HEK293T (cell line): ENCODE measurements around the gene DHX58.

ENCODE experiments used
- CTCF ChIA-PET: fragments of 350-600 bp; formaldehyde crosslinking; extraction: SDS; loops from one replicate; lab custom pipeline; 2021; ENCODE audit warnings: antibody characterized with exemption, inconsistent platforms; lab: Yijun Ruan, JAX
- POLR2A ChIA-PET: fragments of 350-600 bp; formaldehyde crosslinking; extraction: SDS; loops from one replicate; lab custom pipeline; 2020; ENCODE audit warnings: antibody characterized with exemption, inconsistent platforms; lab: Yijun Ruan, JAX
- DNase-seq: peaks from one replicate; pipeline ENCODE4 v3.0.0; 2012; ENCODE audit warnings: mixed read lengths; ENCODE audit errors: extremely low spot score
- ARNT ChIP-seq: fragments of 450-650 bp; IDR thresholded peaks from 2 replicates; pipeline ENCODE4 v1.6.1; 2017; ENCODE audit warnings: mild to moderate bottlenecking
- BHLHE40 ChIP-seq: fragments of 450-650 bp; IDR thresholded peaks from 2 replicates; pipeline ENCODE4 v1.6.1; 2016; ENCODE audit warnings: mild to moderate bottlenecking, moderate library complexity, borderline replicate concordance
- CTBP1 ChIP-seq: fragments of 450-650 bp; IDR thresholded peaks from 2 replicates; pipeline ENCODE4 v1.6.1; 2016; ENCODE audit warnings: borderline replicate concordance
- ELF4 ChIP-seq: fragments of 450-650 bp; IDR thresholded peaks from 2 replicates; pipeline ENCODE4 v1.6.1; 2017; ENCODE audit warnings: antibody characterized with exemption
- FOXA1 ChIP-seq: fragments of 450-650 bp; IDR thresholded peaks from 2 replicates; pipeline ENCODE4 v1.6.1; 2016; ENCODE audit warnings: mild to moderate bottlenecking
- FOXK2 ChIP-seq: fragments of 450-650 bp; IDR thresholded peaks from 2 replicates; pipeline ENCODE4 v1.6.1; 2016; ENCODE audit warnings: mild to moderate bottlenecking
- FOXM1 ChIP-seq: fragments of 450-650 bp; IDR thresholded peaks from 2 replicates; pipeline ENCODE4 v1.6.1; 2017; ENCODE audit warnings: mild to moderate bottlenecking, borderline replicate concordance
- HDGF ChIP-seq: fragments of 450-650 bp; IDR thresholded peaks from 2 replicates; pipeline ENCODE4 v1.6.1; 2017; ENCODE audit warnings: antibody characterized with exemption, borderline replicate concordance
- L3MBTL2 ChIP-seq: fragments of 450-650 bp; conservative IDR thresholded peaks from 2 replicates; pipeline ENCODE4 v1.6.1; 2016; ENCODE audit warnings: mild to moderate bottlenecking
- LEF1 ChIP-seq: fragments of 450-650 bp; IDR thresholded peaks from 2 replicates; pipeline ENCODE4 v1.6.1; 2017; ENCODE audit warnings: mild to moderate bottlenecking, borderline replicate concordance
- NFRKB ChIP-seq: fragments of 450-650 bp; IDR thresholded peaks from 2 replicates; pipeline ENCODE4 v1.6.1; 2016; ENCODE audit warnings: mild to moderate bottlenecking, moderate library complexity
- PKNOX1 ChIP-seq: fragments of 450-650 bp; IDR thresholded peaks from 2 replicates; pipeline ENCODE4 v1.6.1; 2016
- SP1 ChIP-seq: fragments of 450-650 bp; IDR thresholded peaks from 2 replicates; pipeline ENCODE4 v1.6.1; 2017
- SUZ12 ChIP-seq: fragments of 450-650 bp; IDR thresholded peaks from 2 replicates; pipeline ENCODE4 v1.6.1; 2016; ENCODE audit warnings: mild to moderate bottlenecking
- TARDBP ChIP-seq: fragments of 450-650 bp; IDR thresholded peaks from 2 replicates; pipeline ENCODE4 v1.6.1; 2016
- ZNF384 ChIP-seq: fragments of 450-650 bp; IDR thresholded peaks from 2 replicates; pipeline ENCODE4 v1.6.1; 2016

The DHX58 gene

GRCh38 chr17:42090964-42091790 is 21.3 kb downstream of the DHX58 start:
- ChIA-PET POLR2A (interaction anchor here (0.7 to 1.5 kb wide), 6 partner anchors 15 to 124 kb away, joined by 3 to 5 read pairs (median 4); partner anchors contain the start of genes C17orf113, CNP, DNAJC7 and NKIRAS2), CTCF (interaction anchor here (0.5 to 1.2 kb wide), 5 partner anchors 10 to 128 kb away, joined by 3 to 6 read pairs (median 4); no protein-coding TSS in a partner anchor)

GRCh38 chr17:42088736-42089135 is 23.8 kb downstream of the DHX58 start:
- DNase-seq, result no peak
- POLR2A ChIA-PET, result no interaction called here
- CTCF ChIA-PET, result interaction anchor here (1.5 kb wide), 1 partner anchor 13 kb away, joined by 5 read pairs; no protein-coding TSS in a partner anchor
- TF ChIP-seq ARNT (no peak), TARDBP (no peak), FOXA1 (no peak), PKNOX1 (no peak), L3MBTL2 (no peak)

More at GRCh38 chr17:42090964-42091790, 21.3 kb downstream of the DHX58 start:
- TF ChIP-seq L3MBTL2, result no peak
- TF ChIP-seq FOXA1, result no peak
- TF ChIP-seq ELF4, result no peak
- TF ChIP-seq SUZ12, result no peak
- no peak for TF ChIP-seq PKNOX1
- TF ChIP-seq NFRKB, result no peak
- no peak for TF ChIP-seq HDGF
- no peak for TF ChIP-seq FOXM1
- TF ChIP-seq CTBP1, result no peak
- no peak for TF ChIP-seq LEF1
- no peak for TF ChIP-seq ZNF384
- no peak for TF ChIP-seq BHLHE40
- TF ChIP-seq SP1, result no peak
- TF ChIP-seq TARDBP, result no peak
- TF ChIP-seq ARNT, result no peak
- no peak for DNase-seq

GRCh38 chr17:42087736-42088705 is 24.5 kb downstream of the DHX58 start:
- ChIA-PET POLR2A (interaction anchor here (0.6 kb wide), 1 partner anchor 423 kb away, joined by 3 read pairs; no protein-coding TSS in a partner anchor), CTCF (interaction anchor here (0.6 to 1.5 kb wide), 5 partner anchors 13 to 68 kb away, joined by 3 to 5 read pairs (median 4); partner anchors contain the start of gene NKIRAS2)
- TF ChIP-seq CTBP1, result no peak
- TF ChIP-seq NFRKB, result no peak
- no peak for TF ChIP-seq ELF4
- TF ChIP-seq SP1, result no peak
- no peak for TF ChIP-seq TARDBP
- no peak for TF ChIP-seq BHLHE40
- no peak for TF ChIP-seq FOXA1
- TF ChIP-seq HDGF, result no peak
- no peak for TF ChIP-seq FOXM1
- TF ChIP-seq ZNF384, result no peak
- TF ChIP-seq ARNT, result no peak
- TF ChIP-seq SUZ12, result no peak
- no peak for TF ChIP-seq L3MBTL2
- no peak for TF ChIP-seq LEF1
- TF ChIP-seq FOXK2, result no peak
- TF ChIP-seq PKNOX1, result no peak
- no peak for DNase-seq

- TF ChIP-seq SP1, result no peak
- peak; percentile 87 for TF ChIP-seq PKNOX1
- ChIA-PET CTCF (interaction anchor here (0.6 to 1.4 kb wide), 4 partner anchors 14 to 67 kb away, joined by 3 to 4 read pairs (median 4); partner anchors contain the start of gene NKIRAS2), POLR2A (interaction anchor here (0.6 to 1.2 kb wide), 2 partner anchors 11 to 423 kb away, joined by 3 read pairs; partner anchors contain the start of gene ZNF385C)
- no peak for DNase-seq
These were observed 25.3 kb downstream of the DHX58 start for GRCh38 chr17:42087042-42087701.
